ENCODE data around the gene IL17RE. TPM values are rescaled to one million over a fixed set of nuclear protein-coding genes. Genes with fewer than 3 reads are reported as not detected.

The IL17RE gene
- total RNA-seq = 44.7 and 50.6 TPM in 2 replicates

GRCh38 chr3:9902372-9903237, at the start of gene IL17RE:
IL17RE (plus strand) TSS chr3:9902848; CDS start chr3:9902933, 85 bp downstream.

GRCh38 chr3:9879830-9880549, 22.7 kb upstream of the IL17RE start, which contains the start of gene CIDEC:
CIDEC (minus strand) TSS chr3:9880253; CDS start chr3:9878486, 1,767 bp downstream.

GRCh38 chr3:9890249-9891071, 12.2 kb upstream of the IL17RE start, which contains the start of gene JAGN1:
JAGN1 (plus strand) TSS chr3:9890610; CDS start chr3:9890723, 113 bp downstream.

GRCh38 chr3:9916734-9917680, 14.4 kb downstream of the IL17RE start, which contains the start of gene IL17RC:
IL17RC (plus strand) TSS chr3:9917098; CDS start chr3:9917316, 218 bp downstream.

GRCh38 chr3:9933561-9934234, 31.1 kb downstream of the IL17RE start, which contains the start of gene CRELD1:
CRELD1 (plus strand) TSS chr3:9933834; CDS start chr3:9934439, 605 bp downstream.

GRCh38 chr3:9951962-9952805, 49.5 kb downstream of the IL17RE start, which contains the start of gene PRRT3:
PRRT3 (minus strand) TSS chr3:9952408; CDS start chr3:9950115, 2,293 bp downstream.

Small RNA genes within 50 kb of the gene (small RNA-seq; reads per million reads assigned to genes)
- 0.14 reads per million for gene RNU6-882P

Other genes starting within 250 kb of the IL17RE start
- not detected in 2 replicates for gene CPNE9, start 199.0 kb upstream of the IL17RE start, total RNA-seq
- 18.5 and 18.8 TPM in 2 replicates for gene BRPF1, start 171.1 kb upstream of the IL17RE start, total RNA-seq
- 27.1 and 29.4 TPM in 2 replicates for gene OGG1, start 152.9 kb upstream of the IL17RE start, total RNA-seq
- 1.6 and 2.5 TPM in 2 replicates for gene CAMK1, start 132.9 kb upstream of the IL17RE start, total RNA-seq
- gene TADA3, start 110.4 kb upstream of the IL17RE start, total RNA-seq = 71.1 and 83.3 TPM in 2 replicates
- 159 and 256 TPM in 2 replicates for gene ARPC4, start 109.8 kb upstream of the IL17RE start, total RNA-seq
- 24.4 and 90.3 TPM in 2 replicates for gene TTLL3, start 92.6 kb upstream of the IL17RE start, total RNA-seq
- gene RPUSD3, start 58.8 kb upstream of the IL17RE start, total RNA-seq = 53.8 and 120 TPM in 2 replicates
- 3.5 and 5.1 TPM in 2 replicates for gene CIDEC, start 22.6 kb upstream of the IL17RE start, total RNA-seq
- gene JAGN1, start 12.2 kb upstream of the IL17RE start, total RNA-seq = 53.0 and 72.9 TPM in 2 replicates
- gene IL17RC, start 14.2 kb downstream of the IL17RE start, total RNA-seq = 365 and 408 TPM in 2 replicates
- 33.5 and 40.8 TPM in 2 replicates for gene CRELD1, start 31.0 kb downstream of the IL17RE start, total RNA-seq
- 1.8 and 3.1 TPM in 2 replicates for gene PRRT3, start 49.6 kb downstream of the IL17RE start, total RNA-seq
- 33.4 and 41.2 TPM in 2 replicates for gene EMC3, start 84.0 kb downstream of the IL17RE start, total RNA-seq
- 6.3 and 9.7 TPM in 2 replicates for gene FANCD2, start 123.6 kb downstream of the IL17RE start, total RNA-seq
- not detected in 2 replicates for gene FANCD2OS, start 205.4 kb downstream of the IL17RE start, total RNA-seq
- gene BRK1, start 212.8 kb downstream of the IL17RE start, total RNA-seq = 95.9 and 106 TPM in 2 replicates
- gene VHL, start 238.9 kb downstream of the IL17RE start, total RNA-seq = 32.9 and 47.5 TPM in 2 replicates